Measurements from ENCODE around the gene CMC2.

CMC2 gene

DNA sequence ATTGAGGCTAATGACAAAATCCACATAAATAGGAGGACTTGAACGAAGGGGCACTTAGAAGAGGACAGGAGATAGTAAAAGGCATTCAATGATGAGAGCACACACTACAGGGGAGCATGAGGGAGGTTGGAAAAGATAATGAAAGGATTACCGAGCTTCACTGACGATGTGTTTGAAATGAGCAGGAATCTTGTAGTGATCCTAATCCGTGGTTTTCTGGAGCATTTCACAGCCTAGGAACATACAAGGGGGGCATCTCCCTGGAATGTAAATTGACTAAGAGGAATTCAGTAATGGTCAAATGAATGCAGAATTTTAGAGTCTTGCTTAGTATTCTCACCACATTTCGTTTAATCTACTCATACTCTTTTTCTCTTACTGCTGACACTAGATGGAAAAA is 34.2 kb upstream of the CMC2 start:
- Histone ChIP-seq H3K4me2 (ENCODE audit: low read length) (peak overlapping the region; percentile 6), H2BK12ac (ENCODE audit: low read length) (no peak overlapping the region), H3K27me3 (ENCODE audit: insufficient read depth, low read length) (no peaks in the 10 kb centered on the region), H3K23ac (ENCODE audit: low read length) (no peak overlapping the region), H2BK5ac (ENCODE audit: low read depth, low read length, poor library complexity) (no peak overlapping the region), H3K9ac (ENCODE audit: low read length) (no peak overlapping the region), H3K9me3 (ENCODE audit: insufficient read depth, low read depth, low read length) (no peaks in the 10 kb centered on the region), H4K8ac (ENCODE audit: low read depth, low read length) (no peak overlapping the region), H3K4ac (ENCODE audit: low read depth, low read length) (no peak overlapping the region), H3K36me3 (ENCODE audit: control insufficient read depth in 1 of 2, insufficient read depth in 2 of 2, low read length in 2 of 2) (peaks cover 23 to 31% of the 10 kb centered on the region in 2 experiments), H2AK5ac (ENCODE audit: low read length) (no peak overlapping the region), H2AFZ (ENCODE audit: insufficient read depth, low read length, poor library complexity) (no peak overlapping the region), H2BK120ac (ENCODE audit: insufficient read depth, low read length, poor library complexity) (no peak overlapping the region), H3K18ac (ENCODE audit: low read length) (no peak overlapping the region), H3K14ac (ENCODE audit: low read length) (no peak overlapping the region), H3K79me1 (ENCODE audit: low read length) (peaks cover 13% of the 10 kb centered on the region), H3K79me2 (ENCODE audit: control insufficient read depth, insufficient read depth, low read length, poor library complexity) (peaks cover 19% of the 10 kb centered on the region), H3K27ac (ENCODE audit: low read depth, low read length) (peak overlapping the region; percentile 57), H3K4me1 (ENCODE audit: control insufficient read depth in 1 of 2, insufficient read depth in 2 of 2, low read length in 2 of 2) (peaks cover 17 to 25% of the 10 kb centered on the region in 2 experiments), H4K12ac (ENCODE audit: low read depth, low read length) (no peak overlapping the region), H3K4me3 (ENCODE audit: low read depth, low read length) (no peak overlapping the region), H4K91ac (ENCODE audit: low read depth, low read length) (no peak overlapping the region)
- WGBS (ENCODE audit: extremely low coverage, insufficient coverage, insufficient read length) = no CpG with 5 or more reads among the region's 5 CpGs
- DNase-seq = no peak

DNA sequence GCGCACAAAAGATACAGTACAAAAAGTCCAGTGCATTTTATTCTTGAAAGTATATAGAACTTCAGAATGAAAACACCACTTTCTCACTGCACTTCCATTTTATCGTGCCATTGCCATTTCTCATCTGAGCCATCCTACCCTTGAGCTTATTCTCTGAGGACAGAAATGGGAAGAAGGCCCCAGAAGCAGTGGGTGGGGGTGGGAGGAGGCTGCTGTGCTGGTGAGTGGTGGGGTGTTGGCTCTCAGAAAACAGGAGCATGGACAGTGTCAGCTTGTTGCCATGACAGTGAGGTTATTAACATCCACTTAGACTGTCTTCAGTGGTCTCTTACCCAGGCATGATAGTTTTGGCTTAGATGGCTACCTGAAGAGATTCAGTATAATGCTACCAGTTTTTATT is 33.4 kb upstream of the CMC2 start:
- H3K27me3 ChIP-seq (ENCODE audit: insufficient read depth, low read length) = no peaks in the 10 kb centered on the region
- H4K91ac ChIP-seq (ENCODE audit: low read depth, low read length) = no peak overlapping the region
- H4K12ac ChIP-seq (ENCODE audit: low read depth, low read length) = no peak overlapping the region
- H3K4me3 ChIP-seq (ENCODE audit: low read depth, low read length) = no peak overlapping the region
- H3K9me3 ChIP-seq (ENCODE audit: insufficient read depth, low read depth, low read length) = no peaks in the 10 kb centered on the region
- peaks cover 17 to 25% of the 10 kb centered on the region in 2 experiments for H3K4me1 ChIP-seq (ENCODE audit: control insufficient read depth in 1 of 2, insufficient read depth in 2 of 2, low read length in 2 of 2)
- H2BK120ac ChIP-seq (ENCODE audit: insufficient read depth, low read length, poor library complexity) = no peak overlapping the region
- H4K8ac ChIP-seq (ENCODE audit: low read depth, low read length) = no peak overlapping the region
- peak overlapping the region; percentile 57 for H3K27ac ChIP-seq (ENCODE audit: low read depth, low read length)
- peaks cover 13% of the 10 kb centered on the region for H3K79me1 ChIP-seq (ENCODE audit: low read length)
- H3K18ac ChIP-seq (ENCODE audit: low read length) = no peak overlapping the region
- H3K79me2 ChIP-seq (ENCODE audit: control insufficient read depth, insufficient read depth, low read length, poor library complexity) = peaks cover 19% of the 10 kb centered on the region
- no peak overlapping the region for H3K14ac ChIP-seq (ENCODE audit: low read length)
- no peak overlapping the region for H2AK5ac ChIP-seq (ENCODE audit: low read length)
- H2BK5ac ChIP-seq (ENCODE audit: low read depth, low read length, poor library complexity) = no peak overlapping the region
- no peak overlapping the region for H3K9ac ChIP-seq (ENCODE audit: low read length)
- H3K36me3 ChIP-seq (ENCODE audit: control insufficient read depth in 1 of 2, insufficient read depth in 2 of 2, low read length in 2 of 2) = peaks cover 19 to 26% of the 10 kb centered on the region in 2 experiments
- no peak overlapping the region for H3K4ac ChIP-seq (ENCODE audit: low read depth, low read length)
- no peak overlapping the region for H3K23ac ChIP-seq (ENCODE audit: low read length)
- peak overlapping the region; percentile 6 for H3K4me2 ChIP-seq (ENCODE audit: low read length)
- H2AFZ ChIP-seq (ENCODE audit: insufficient read depth, low read length, poor library complexity) = no peak overlapping the region
- no peak for DNase-seq
- no CpG with 5 or more reads among the region's 2 CpGs for WGBS (ENCODE audit: extremely low coverage, insufficient coverage, insufficient read length)
- H2BK12ac ChIP-seq (ENCODE audit: low read length) = no peak overlapping the region

DNA sequence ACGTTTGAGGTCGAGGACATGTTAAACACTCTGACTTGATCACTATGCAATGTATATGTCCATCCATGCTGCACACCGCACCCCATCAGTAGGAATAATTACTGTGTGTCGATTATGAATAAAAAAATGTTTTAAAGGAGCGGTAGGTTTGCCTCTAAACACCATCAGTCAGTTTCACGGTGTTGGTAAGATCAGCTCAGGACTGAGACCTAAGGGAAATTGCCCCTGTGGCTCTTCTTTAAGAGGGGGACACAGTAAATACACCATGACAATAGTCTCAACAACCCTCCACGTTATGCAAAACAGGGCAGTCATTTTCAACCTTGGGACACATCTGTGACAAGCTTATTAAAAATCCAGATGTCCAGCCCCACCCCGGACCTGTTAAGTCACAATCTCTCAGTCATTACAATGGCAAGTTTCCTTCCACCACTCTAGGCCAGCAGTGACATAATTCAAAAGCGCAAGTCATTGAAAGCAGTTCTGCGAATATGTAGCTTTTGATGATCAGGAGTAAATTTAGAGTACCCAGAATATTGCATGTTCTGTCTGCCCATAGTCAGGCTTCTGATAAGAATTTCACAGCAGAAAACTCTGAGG is 30.2 kb upstream of the CMC2 start:
- Histone ChIP-seq H3K4me2 (ENCODE audit: low read length) (peak overlapping the region; percentile 65), H3K79me2 (ENCODE audit: control insufficient read depth, insufficient read depth, low read length, poor library complexity) (peaks cover 19% of the 10 kb centered on the region), H3K27me3 (ENCODE audit: insufficient read depth, low read length) (no peaks in the 10 kb centered on the region), H3K9me3 (ENCODE audit: insufficient read depth, low read depth, low read length) (no peaks in the 10 kb centered on the region), H4K12ac (ENCODE audit: low read depth, low read length) (no peak overlapping the region), H3K23ac (ENCODE audit: low read length) (no peak overlapping the region), H3K9ac (ENCODE audit: low read length) (peak overlapping the region; percentile 95), H2BK12ac (ENCODE audit: low read length) (peak overlapping the region; percentile 11), H3K18ac (ENCODE audit: low read length) (peak overlapping the region; percentile 91), H3K36me3 (ENCODE audit: control insufficient read depth in 1 of 2, insufficient read depth in 2 of 2, low read length in 2 of 2) (peaks cover 7 to 9% of the 10 kb centered on the region in 2 experiments), H3K79me1 (ENCODE audit: low read length) (peaks cover 10% of the 10 kb centered on the region), H3K4ac (ENCODE audit: low read depth, low read length) (peak overlapping the region; percentile 99), H4K8ac (ENCODE audit: low read depth, low read length) (peak overlapping the region; percentile 73), H3K4me3 (ENCODE audit: low read depth, low read length) (peak overlapping the region; percentile 98), H3K27ac (ENCODE audit: low read depth, low read length) (no peak overlapping the region), H2AFZ (ENCODE audit: insufficient read depth, low read length, poor library complexity) (no peak overlapping the region), H4K91ac (ENCODE audit: low read depth, low read length) (peak overlapping the region; percentile 90), H3K14ac (ENCODE audit: low read length) (peak overlapping the region; percentile 78), H2BK5ac (ENCODE audit: low read depth, low read length, poor library complexity) (peak overlapping the region; percentile 55), H3K4me1 (ENCODE audit: control insufficient read depth in 1 of 2, insufficient read depth in 2 of 2, low read length in 2 of 2) (peaks cover 14 to 21% of the 10 kb centered on the region in 2 experiments), H2BK120ac (ENCODE audit: insufficient read depth, low read length, poor library complexity) (no peak overlapping the region), H2AK5ac (ENCODE audit: low read length) (peak overlapping the region; percentile 13)
- no CpG with 5 or more reads among the region's 10 CpGs for WGBS (ENCODE audit: extremely low coverage, insufficient coverage, insufficient read length)
- peak; percentile 64 to 73 for DNase-seq

DNA sequence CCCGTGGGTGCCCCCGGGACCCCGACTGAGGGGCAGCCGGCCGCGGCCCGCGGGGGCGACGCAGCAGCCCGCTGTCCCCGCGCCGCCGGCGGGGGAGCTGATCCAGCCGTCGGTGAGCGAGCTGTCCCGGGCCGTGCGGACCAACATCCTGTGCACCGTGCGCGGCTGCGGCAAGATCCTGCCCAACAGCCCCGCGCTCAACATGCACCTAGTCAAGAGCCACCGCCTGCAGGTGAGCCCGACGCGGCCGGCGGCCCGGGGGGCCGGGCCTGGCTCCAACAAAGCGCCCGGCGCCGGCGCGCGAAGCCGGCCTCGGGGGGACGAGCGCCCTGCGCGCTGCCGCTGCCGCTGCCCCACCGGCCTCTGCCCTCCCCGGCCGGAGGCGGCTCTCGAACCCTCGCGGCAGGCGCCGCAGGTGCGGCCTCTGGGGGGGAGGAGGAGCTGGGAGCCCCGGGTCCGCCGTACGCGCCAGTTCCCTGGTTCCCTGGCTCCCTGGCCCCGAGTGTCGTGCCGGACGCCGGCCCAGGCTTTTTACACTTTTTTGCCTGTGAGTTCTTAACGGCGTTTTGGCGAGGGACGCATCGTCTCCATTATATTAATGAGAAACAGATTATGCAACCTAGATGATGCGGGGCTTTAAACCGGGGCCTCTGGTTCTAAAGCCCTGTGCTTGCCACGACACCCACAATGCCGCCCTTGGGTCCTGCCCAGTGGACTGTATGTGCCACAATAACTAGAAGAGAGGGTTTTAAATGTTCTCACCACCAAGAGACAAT is 29.5 kb upstream of the CMC2 start:
- Histone ChIP-seq H2AFZ (ENCODE audit: insufficient read depth, low read length, poor library complexity) (peak overlapping the region; percentile 65), H3K18ac (ENCODE audit: low read length) (peak overlapping the region; percentile 91), H3K14ac (ENCODE audit: low read length) (peak overlapping the region; percentile 78), H2BK120ac (ENCODE audit: insufficient read depth, low read length, poor library complexity) (peak overlapping the region; percentile 78), H3K79me1 (ENCODE audit: low read length) (peaks cover 8% of the 10 kb centered on the region), H2AK5ac (ENCODE audit: low read length) (peak overlapping the region; percentile 23), H3K4me3 (ENCODE audit: low read depth, low read length) (peak overlapping the region; percentile 98), H2BK5ac (ENCODE audit: low read depth, low read length, poor library complexity) (peak overlapping the region; percentile 55), H3K27ac (ENCODE audit: low read depth, low read length) (peak overlapping the region; percentile 77), H3K4me1 (ENCODE audit: control insufficient read depth in 1 of 2, insufficient read depth in 2 of 2, low read length in 2 of 2) (peaks cover 12 to 16% of the 10 kb centered on the region in 2 experiments), H4K91ac (ENCODE audit: low read depth, low read length) (peak overlapping the region; percentile 90), H3K9me3 (ENCODE audit: insufficient read depth, low read depth, low read length) (no peaks in the 10 kb centered on the region), H3K4me2 (ENCODE audit: low read length) (peak overlapping the region; percentile 65), H3K36me3 (ENCODE audit: control insufficient read depth in 1 of 2, insufficient read depth in 2 of 2, low read length in 2 of 2) (peaks cover 7 to 9% of the 10 kb centered on the region in 2 experiments), H3K4ac (ENCODE audit: low read depth, low read length) (peak overlapping the region; percentile 99), H4K12ac (ENCODE audit: low read depth, low read length) (peak overlapping the region; percentile 83), H3K27me3 (ENCODE audit: insufficient read depth, low read length) (no peaks in the 10 kb centered on the region), H3K23ac (ENCODE audit: low read length) (no peak overlapping the region), H4K8ac (ENCODE audit: low read depth, low read length) (peak overlapping the region; percentile 73), H2BK12ac (ENCODE audit: low read length) (no peak overlapping the region), H3K79me2 (ENCODE audit: control insufficient read depth, insufficient read depth, low read length, poor library complexity) (peaks cover 19% of the 10 kb centered on the region), H3K9ac (ENCODE audit: low read length) (peak overlapping the region; percentile 95)
- WGBS (ENCODE audit: extremely low coverage, insufficient coverage, insufficient read length) = no CpG with 5 or more reads among the region's 80 CpGs
- DNase-seq = peak; percentile 14 to 51
